ENCODE results near the gene VSIG4.
"Not testable (repeated sequence)": the region's sequence is repeated elsewhere in the genome, so short reads cannot be mapped to it uniquely, and the experiment has no call there.

Gene VSIG4, protein sequence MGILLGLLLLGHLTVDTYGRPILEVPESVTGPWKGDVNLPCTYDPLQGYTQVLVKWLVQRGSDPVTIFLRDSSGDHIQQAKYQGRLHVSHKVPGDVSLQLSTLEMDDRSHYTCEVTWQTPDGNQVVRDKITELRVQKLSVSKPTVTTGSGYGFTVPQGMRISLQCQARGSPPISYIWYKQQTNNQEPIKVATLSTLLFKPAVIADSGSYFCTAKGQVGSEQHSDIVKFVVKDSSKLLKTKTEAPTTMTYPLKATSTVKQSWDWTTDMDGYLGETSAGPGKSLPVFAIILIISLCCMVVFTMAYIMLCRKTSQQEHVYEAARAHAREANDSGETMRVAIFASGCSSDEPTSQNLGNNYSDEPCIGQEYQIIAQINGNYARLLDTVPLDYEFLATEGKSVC

DNA sequence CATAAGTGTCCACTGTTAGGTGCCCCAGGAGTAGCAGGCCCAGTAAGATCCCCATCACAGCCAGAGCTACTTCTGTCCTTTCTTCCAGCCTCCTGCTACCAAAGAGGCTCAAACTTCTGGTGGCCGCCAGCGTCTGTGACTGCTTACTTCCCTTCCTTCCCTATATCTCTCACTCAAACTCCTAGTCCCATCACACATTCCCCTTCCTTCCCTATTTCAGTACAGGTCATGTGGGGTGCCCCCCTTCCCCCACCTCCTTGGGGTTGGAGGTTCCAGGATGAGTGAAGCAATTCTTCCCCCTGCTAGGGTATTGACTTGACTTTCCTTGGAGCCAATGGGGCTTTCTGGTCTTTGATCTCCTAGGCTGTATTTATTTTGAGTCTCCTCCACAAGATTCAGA lies at the start of gene VSIG4:
VSIG4 (minus strand) TSS at position 137 of the 400 bp plus-strand sequence; CDS start at position 55, 82 bp downstream.
- no peak for DNase-seq (ENCODE audit: low read depth in 2 of 2)

DNA sequence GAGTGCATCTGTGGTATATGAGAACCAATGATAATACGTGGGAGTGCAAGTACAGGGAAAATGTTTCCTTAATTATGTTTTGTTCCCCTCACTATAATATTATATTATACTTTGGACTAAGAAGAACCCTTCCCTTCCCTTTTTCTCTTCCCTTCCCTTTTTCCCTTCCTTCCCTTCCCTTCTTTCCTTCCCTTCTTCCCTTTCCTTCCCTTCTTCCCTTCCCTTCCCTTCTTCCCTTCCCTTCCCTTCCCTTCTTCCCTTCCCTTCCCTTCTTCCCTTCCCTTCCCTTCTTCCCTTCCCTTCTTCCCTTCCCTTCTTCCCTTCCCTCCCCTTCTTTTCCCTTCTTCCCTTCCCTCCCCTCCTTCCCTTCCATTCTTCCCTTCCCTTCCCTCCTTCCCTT lies 36.9 kb upstream of the VSIG4 start:
- DNase-seq (ENCODE audit: low read depth in 2 of 2) = no peak

DNA sequence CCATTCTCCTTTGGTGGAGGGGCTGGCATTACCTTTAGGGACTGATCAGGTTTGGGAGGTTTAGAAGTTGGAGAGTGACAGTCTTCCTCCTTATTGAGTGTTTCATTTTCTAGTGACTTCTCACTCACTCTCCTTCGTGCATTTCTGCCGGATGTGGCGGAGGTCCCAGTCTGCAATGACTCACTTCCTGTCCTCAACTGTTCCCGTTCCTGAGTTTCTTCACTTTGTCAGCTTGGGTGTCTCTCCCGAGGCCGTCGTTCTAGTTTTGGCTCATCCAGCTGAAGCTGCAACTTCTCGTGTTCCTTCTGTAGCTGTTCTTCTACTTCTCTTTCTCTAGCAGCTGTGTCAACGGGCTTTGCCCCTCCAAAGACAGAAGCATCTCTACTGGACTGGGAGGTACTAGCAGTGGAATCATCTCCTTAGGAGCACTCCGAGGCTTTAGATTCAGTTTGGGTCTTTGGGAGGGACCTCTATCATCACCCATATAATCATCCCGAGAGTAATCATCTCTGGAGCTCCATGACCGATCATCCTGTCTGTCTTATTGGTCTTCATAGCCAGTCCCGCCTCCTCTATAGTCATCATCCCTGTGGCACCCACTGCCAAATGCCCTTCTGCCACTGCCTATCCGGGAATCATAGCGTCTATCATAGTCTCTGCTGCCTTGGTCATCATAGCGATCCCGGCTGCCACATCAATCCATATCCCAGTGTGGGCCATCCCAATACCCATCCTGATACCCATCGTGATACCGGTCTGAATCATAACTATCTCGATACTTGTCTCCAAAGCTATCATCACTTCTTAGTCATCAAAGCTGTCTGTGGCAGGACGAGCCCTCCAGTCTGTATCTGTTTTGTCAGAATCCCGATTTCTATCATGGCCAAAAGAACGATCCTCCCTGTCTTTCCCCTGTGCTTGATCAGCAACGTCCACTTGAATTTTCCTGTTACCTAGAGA lies 35.3 kb upstream of the VSIG4 start:
- peak; percentile 24 to 35 for DNase-seq (ENCODE audit: low read depth in 2 of 2)

DNA sequence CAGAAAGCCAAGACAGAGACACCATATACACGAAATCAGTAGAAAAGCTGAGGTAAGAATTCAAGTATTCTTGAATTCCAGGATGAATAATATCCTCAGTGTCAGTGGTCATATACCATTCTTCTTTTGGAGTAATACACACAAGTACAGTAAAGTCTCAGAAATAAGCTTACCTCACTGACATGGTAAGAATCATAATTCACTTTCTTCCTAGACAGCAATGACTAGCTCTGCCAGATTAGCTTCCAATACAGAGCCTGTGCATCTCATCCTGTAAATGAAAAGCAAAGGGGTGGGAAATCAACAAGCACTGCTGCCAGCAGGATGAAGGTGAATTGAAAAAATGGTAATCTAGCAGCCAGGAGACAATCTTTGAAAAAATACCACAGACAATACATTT lies 31.2 kb upstream of the VSIG4 start:
- DNase-seq (ENCODE audit: low read depth in 2 of 2) = no peak

DNA sequence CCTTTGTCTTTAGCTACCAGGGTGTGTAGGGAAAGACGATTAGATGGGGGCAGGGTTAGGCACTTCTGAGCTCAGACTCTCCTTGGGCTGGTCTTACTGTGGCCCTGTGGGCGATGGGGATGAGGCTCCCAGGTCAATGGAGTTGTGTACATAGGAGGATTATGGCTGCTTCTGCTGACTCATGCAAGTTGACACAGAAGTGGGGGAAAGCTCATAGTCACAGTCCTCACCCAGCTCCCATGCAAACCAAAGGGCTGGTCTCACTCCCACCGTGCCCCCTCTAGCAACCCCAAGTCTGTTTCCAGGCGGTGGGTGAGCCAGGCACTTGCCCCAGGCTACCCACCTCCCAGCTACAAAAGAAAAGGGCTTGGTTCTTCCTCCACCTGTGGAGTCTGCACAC lies 24.4 kb upstream of the VSIG4 start:
- DNase-seq (ENCODE audit: low read depth in 2 of 2) = no peak

DNA sequence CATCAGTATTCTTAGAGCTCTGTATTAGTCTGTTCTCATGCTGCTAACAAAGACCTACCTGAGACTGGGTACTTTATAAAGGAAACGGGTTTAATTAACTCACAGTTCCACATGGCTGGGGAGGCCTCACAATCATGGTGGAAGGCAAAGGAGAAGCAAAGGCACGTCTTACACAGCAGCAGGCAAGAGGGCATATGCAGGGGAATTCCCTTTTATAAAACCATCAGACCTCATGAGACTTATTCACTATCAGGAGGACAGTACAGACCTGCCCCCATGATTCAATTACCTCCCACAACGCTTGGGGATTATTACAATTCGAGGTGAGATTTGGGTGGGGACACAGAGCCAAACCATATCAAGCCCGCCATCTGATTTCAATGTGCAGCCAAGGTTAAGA lies 17.1 kb upstream of the VSIG4 start:
- not testable (repeated sequence) for DNase-seq (ENCODE audit: low read depth in 2 of 2)

DNA sequence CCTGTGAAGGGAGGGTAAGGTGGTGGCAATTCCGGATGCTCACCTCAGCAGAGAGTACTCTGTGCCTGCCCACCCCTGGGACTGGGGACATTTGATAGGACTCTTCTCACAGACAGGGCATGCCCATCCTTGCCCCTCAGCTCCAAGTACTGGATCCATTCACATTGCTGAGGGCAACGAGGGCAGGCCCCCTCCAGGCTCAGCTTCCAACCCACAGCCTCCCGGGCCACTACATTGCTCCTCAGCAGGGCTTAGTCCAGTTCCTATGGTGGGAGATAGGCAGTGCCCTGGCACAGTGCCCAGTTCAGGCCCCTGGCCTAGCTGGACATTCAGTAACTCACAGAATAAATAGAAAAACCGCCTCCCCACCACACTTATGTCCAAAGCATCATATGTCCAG lies 15.1 kb upstream of the VSIG4 start:
- DNase-seq (ENCODE audit: low read depth in 2 of 2) = no peak

DNA sequence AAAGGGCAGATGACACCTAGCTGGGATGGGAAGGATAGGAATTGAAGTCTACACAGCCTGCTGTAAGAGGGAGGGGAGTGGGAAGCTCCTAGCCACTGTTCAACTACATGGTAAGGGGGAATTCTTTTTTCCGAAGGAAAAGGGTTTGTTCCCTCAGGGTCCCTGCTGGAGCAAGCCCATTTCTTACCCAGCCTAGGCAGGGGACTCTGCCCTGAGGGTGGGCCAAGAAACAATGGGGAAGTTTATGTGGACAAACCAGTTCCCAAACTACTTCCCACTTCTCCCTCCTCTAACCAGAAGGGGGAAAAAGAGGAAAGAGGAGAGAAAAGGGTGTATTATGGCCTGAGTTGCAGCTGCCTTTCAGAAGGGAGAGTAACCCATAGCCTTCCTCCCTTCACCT lies 13.5 kb upstream of the VSIG4 start:
- no peak for DNase-seq (ENCODE audit: low read depth in 2 of 2)

DNA sequence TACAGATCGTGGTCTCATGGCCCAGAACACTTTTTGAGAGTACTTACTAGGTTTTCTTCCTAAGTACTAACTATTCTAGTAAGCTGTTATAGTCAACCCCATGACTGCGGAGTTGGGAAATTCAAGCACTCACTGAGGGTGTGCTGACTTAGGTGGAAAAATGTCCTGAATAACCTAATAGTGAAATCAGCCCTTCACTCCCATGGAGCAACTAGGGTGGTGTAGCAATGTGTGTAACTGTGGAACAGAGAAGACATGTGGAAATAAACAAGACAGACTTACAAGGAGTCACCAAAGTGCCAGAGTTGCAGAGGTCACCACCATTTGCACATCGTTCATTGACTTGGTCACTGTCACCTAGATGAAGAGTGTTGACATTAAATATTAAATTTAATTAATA lies 12.1 kb upstream of the VSIG4 start:
- DNase-seq (ENCODE audit: low read depth in 2 of 2) = no peak

DNA sequence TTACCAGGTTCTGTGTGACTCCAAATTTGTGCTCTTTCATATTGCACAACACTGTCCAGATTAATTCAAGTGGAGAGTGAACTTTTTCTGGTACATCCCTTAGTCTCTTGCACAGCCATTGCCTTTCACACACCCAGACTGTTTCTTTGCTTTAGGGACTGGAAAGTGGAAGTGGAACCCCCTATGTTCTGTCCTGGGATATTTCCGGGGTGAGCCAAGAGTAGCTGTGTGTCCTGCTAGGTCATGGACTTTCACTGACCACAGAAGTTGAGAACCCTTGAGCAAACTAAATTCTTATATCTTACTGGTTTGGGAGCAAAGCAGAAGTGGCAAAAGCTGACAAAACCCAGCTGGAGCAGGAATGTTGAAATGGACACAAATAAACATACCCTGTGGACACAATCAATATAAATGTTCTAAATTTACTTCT lies 10.3 kb upstream of the VSIG4 start:
- DNase-seq (ENCODE audit: low read depth in 2 of 2) = no peak

DNA sequence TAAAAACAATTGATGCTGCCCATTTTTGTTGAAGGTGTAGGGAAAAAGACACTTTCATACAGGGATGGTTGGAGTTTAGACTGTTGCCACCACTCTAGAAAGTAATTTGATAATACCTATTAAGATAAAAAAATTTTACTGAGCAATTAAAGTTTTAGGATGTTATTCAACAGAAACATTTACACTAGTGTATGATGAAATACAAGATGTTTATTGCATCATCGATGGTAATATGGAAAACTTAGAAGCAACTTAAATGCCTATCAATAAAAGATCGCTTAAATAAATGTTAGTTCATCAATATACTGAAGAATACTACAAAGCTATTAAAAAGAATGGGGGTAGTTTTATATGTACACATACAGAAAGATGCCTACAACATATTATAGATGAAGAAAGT lies 9.2 kb upstream of the VSIG4 start:
- no peak for DNase-seq (ENCODE audit: low read depth in 2 of 2)

DNA sequence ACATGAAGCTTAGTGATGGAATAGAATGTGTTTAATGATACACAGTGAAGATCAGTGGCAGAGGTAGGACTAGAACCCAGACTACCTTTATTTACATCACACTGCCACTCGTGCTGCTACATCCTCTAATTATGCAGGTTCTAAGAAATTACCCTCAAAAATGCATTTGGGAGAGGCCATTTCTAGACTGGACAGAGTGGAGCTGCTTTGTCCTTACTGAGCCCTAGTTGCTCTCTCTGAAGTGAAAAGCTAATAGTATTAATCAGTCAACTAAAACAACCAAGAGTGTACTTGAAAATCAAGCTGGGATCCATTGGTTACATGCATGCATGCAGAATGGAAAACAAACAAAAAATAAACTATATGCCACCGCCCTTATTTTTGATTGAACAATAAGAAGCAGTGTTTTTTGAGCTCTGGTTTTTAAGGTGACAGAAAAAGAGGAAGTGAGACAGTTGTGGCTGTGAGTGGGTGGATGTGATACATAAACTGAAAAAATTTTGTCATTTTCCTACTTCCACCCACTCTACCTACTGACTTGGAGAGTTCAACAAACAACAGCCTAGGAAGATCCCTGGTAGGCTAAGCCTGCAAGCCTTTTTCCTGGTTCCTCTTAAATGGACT lies 6.8 kb upstream of the VSIG4 start:
- DNase-seq (ENCODE audit: low read depth in 2 of 2) = peak; percentile 7 to 32

DNA sequence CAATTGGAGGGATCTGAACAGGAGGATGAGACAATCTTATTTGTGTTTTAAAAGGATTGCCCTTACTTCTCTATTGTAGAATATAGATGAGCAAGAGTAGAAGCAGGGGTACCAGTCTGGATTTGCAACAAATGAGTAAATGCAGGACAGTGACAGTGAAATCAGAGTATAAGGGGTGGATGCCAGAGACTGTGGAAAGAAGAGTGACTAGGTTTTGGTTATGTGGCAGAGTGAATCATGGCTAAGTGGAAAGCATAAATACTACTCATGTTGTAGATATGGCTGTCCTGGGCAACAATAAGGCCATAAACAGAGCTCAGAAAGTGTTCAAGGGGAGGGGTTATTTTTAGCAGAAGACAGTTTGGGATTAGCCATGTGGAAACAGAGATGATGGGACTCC lies 6.0 kb upstream of the VSIG4 start:
- no peak for DNase-seq (ENCODE audit: low read depth in 2 of 2)

DNA sequence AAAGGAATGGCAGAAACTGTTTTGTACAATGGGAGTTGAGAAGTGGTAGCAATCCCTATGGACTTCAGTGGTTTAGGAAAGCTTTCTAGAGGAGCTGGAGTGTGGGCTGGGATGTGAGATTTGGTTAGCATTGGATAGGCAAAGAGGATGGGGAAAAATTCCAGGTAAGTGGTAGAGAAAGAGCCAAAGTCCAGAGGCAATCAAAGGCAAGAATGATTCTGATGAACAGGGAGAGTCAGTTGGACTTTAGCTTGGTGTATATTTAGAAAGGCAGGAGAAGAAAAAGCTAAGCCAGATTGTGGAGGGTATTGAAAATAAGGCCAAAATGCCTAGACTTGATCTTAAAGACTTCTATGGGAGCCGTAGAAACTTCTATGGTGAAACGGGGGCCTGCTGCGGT lies 3.7 kb upstream of the VSIG4 start:
- DNase-seq (ENCODE audit: low read depth in 2 of 2) = no peak

DNA sequence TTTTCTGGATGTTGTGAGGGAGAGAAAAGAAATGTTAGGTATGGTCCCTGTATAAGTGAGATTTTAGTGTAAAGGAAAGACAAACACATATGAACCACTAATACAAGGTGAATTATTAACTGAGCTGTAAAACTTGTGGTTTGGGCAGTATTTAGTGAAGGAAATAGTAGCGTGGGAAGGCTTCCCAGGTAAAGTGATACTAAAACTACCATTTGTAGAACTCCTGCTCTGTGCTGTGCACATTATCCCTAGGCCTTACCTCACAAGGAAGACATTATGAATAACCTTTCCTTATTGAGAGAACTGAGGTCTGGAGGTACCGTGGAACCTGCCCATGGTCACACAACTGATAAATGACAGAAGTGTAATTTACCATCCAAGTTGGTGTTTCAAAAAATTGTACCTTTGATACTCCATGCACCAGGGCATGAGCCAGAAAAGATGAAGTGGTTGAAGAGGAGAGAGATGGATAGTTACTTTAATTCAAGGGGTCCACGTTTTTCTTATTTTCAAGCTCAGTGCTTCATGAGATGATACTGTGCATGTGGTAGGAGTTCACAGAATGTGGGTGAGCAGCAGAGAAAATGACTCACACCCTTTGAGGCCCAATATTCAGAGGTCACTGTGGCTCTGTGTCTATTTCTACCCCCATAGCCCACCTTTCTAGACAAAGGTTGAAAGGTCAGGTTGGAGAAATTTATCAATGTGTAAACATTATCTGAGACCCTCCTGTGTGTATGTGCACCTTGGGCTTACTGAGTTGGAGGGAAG lies 2.6 kb upstream of the VSIG4 start:
- DNase-seq (ENCODE audit: low read depth in 2 of 2) = no peak

DNA sequence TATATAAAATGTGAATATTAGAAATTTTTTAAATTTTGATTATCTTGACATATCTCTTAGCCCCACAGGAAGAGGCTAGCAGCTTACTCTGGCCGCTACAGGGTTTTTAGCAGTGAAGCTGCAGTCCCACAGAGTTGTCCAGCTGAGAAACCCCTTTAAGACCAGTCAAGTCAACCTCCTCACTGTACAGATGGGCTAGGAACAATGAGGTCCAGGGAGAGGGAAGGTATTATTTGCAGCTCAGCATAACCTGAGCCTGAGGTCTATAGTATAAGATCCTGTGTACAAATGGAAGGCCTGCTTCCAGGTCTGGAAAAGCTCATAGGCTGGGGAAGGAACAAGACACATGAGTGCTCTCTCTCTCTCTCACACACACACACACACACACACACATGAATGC lies 1.8 kb downstream of the VSIG4 start:
- DNase-seq (ENCODE audit: low read depth in 2 of 2) = no peak

DNA sequence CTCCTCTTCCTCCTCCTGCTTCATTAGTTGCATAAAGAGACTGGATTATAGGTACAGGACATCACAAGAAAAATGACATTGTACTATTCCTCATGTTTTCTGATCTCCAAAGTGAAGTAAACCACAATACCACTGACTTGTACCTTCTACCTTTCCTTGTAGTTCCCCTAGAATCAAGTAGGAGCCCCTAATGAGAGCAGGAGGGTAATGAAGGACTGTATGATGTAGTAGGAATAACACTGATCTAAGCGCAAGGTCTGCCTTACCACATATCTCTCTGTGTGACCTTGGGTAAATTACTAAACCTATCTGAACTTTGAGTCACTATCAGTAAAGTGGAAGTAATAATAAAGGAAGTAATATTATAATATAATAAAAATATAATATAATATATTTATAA lies 3.6 kb downstream of the VSIG4 start:
- no peak for DNase-seq (ENCODE audit: low read depth in 2 of 2)

DNA sequence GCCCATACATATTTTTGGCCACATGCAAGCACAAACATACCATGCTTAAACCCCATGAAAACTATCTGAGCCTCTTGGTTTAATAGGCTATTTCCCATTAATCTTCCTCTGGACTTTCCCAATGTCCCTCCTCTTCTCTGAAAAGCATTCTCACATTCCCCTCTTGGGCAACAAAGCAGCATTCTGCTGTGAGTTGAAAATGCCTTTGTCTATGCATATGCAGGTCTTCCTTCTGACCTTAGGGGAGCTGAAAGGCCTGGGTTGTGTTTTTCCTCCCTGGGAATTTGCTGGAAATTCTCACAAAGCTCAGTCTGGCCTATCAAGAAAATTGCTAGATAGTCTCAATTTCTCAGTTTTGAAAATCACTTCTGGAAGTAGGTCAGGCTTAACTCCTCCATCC lies 4.2 kb downstream of the VSIG4 start:
- no peak for DNase-seq (ENCODE audit: low read depth in 2 of 2)

DNA sequence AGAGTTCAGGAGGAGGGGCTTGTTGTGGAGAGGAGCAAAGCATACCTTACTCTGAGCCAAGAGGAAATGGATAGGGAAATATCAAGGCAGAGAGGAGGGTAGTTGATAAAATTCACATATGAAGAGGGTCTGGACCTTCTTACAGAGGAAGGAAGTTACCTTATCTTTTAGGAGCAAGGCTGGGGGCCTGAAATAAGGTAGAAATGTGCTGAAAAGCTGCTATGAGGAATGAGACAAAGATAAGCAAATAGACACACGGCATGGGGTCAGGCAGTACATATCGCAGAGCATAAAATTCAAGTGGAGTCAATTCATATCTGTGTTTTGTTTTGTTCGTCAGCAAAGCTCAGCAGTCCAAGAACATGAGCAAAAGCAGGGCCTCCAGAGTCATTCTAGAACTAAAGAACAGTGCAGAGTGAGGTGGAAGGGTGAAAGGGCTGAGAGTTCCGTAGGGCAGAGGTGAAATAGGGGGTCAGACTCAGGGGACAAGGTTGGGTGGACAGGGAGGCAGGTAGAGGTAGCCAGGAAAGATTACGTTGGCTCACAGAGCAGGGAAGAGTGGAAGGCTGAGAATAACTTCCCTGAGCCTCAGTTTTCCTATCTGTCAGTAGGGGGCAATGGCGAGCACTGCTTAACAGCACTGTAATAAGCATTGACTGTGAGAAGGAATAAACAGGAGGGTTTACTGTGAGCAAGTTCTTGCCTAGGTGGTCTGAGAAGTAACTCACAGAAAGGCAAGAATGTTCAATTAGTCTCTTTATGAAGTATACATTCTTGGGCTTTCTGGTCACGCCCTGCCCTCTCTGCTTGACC lies 9.2 kb downstream of the VSIG4 start:
- DNase-seq (ENCODE audit: low read depth in 2 of 2) = no peak

DNA sequence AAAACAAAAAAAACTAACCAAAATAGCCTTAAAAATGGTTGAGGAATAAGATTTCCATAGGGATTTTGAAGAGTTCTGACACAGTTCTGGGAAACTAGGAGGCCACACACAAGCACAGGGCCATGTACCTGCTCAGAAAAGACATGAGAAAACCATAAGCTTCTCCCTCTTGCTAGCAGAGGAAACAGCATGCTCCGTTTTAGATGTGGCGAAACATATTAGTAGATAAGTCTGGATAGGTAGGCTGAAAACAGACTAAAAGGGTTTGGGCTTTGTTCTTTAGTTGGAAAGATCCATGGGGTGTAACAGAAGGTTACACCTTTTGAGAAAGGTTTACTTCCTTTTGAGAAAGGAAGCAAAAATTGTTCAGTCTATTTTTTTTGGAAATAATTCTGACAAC lies 10.9 kb downstream of the VSIG4 start:
- DNase-seq (ENCODE audit: low read depth in 2 of 2) = no peak

DNA sequence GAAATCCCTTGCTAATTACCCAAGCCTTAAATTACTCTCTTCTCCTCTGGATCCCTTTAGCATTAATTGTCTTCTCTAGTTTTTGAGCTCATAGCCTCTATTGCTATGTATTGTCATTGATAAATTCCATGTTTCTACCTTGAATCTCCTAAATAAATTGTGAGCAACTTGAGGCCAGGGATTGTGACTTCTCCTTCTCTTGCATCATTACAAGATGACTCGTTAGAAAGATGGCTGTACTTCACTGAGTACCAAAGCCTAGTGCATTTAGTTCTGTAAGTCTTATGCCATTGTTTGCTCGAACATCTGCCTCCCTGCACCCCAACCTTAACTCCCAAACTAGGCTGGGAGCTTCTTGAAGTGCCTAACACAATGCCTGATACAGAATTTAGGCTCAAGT lies 15.3 kb downstream of the VSIG4 start:
- no peak for DNase-seq (ENCODE audit: low read depth in 2 of 2)

Measured in stimulated activated CD8-positive, alpha-beta memory T cell treated with anti-CD3 and anti-CD28 coated beads, Interleukin-15, amount 100 ng/mL, for 48 hours (primary cell).